B cell (primary cell): ENCODE data around the gene CFAP77. TPM values are rescaled to one million over a fixed set of nuclear protein-coding genes. Genes with fewer than 3 reads are reported as not detected.

Experiments used
- ATAC-seq: fragments of 200-7000 bp; cut with Tn5 transposase; one replicate; pipeline ENCODE4 v1.10.0; 2021; ENCODE audit warnings: low read depth, mild to moderate bottlenecking, moderate number of reproducible peaks, moderate library complexity
- CTCF ChIA-PET: fragments of 350-600 bp; sonication (Branson Sonifier 250); formaldehyde crosslinking; loops from one replicate; lab custom pipeline; 2021; ENCODE audit warnings: antibody characterized with exemption, inconsistent platforms; lab: Charles Lee
- POLR2A ChIA-PET: fragments of 350-600 bp; sonication (Branson Sonifier 250); formaldehyde crosslinking; loops from one replicate; lab custom pipeline; 2021; ENCODE audit warnings: antibody characterized with exemption; lab: Charles Lee
- DNase-seq: peaks from one replicate; pipeline ENCODE4 v3.0.0; 2013
- H2AFZ ChIP-seq: 2 replicates; pipeline ENCODE4 v1.6.1; 2012; ENCODE audit warnings: mild to moderate bottlenecking, low read depth, low read length; ENCODE audit not compliant: insufficient read depth, poor library complexity, severe bottlenecking
- H3K27ac ChIP-seq, 2 donors: 1 replicate in 1 of 2; 2 replicates in 1 of 2; pipeline ENCODE4 v1.5.1; 2012 to 2013; ENCODE audit warnings: low read length in 2 of 2, mild to moderate bottlenecking in 2 of 2, moderate library complexity in 1 of 2
- H3K27me3 ChIP-seq, 4 experiments: fragments of 200-600 bp in 1 of 4; sonication (generic) in 1 of 4; replicated peaks in 1 of 4; 1 replicate in 2 of 4; 2 replicates in 2 of 4; pipeline versions ENCODE4 v1.6.1 to v1.7.0; 2013 to 2016; ENCODE audit warnings: low read length in 3 of 4, mild to moderate bottlenecking in 2 of 4, mixed read lengths in 1 of 4, moderate library complexity in 1 of 4; ENCODE audit not compliant: insufficient read depth in 4 of 4, control insufficient read depth in 3 of 4; ENCODE audit errors: control extremely low read depth in 1 of 4
- H3K36me3 ChIP-seq, 2 experiments: replicated peaks in 1 of 2; 1 replicate in 1 of 2; 2 replicates in 1 of 2; pipeline versions ENCODE4 v1.6.1 to v1.7.1; 2013; ENCODE audit warnings: low read length in 1 of 2; ENCODE audit not compliant: insufficient read depth in 2 of 2, control insufficient read depth in 1 of 2; ENCODE audit errors: control extremely low read depth in 1 of 2, extremely low read depth in 1 of 2
- H3K4me1 ChIP-seq, 2 donors: fragments of 200-600 bp in 1 of 2; sonication (generic) in 1 of 2; 1 replicate in 1 of 2; 2 replicates in 1 of 2; pipeline versions ENCODE4 v1.5.1 to v1.6.1; 2013 to 2017; ENCODE audit warnings: low read length in 2 of 2; ENCODE audit not compliant: control insufficient read depth in 2 of 2, insufficient read depth in 2 of 2
- H3K4me2 ChIP-seq: replicated peaks from 2 replicates; pipeline ENCODE3; 2012; ENCODE audit warnings: mild to moderate bottlenecking, low read depth, low read length; ENCODE audit not compliant: poor library complexity, severe bottlenecking
- H3K4me3 ChIP-seq, 5 experiments: fragments of 200-600 bp in 1 of 5; sonication (generic) in 1 of 5; 1 replicate in 3 of 5; 2 replicates in 2 of 5; pipeline versions ENCODE4 v1.5.1 to v1.7.0; 2011 to 2016; ENCODE audit warnings: low read length in 4 of 5, mild to moderate bottlenecking in 4 of 5, low read depth in 2 of 5, control low read depth in 1 of 5, moderate library complexity in 1 of 5; ENCODE audit not compliant: insufficient read depth in 1 of 5; ENCODE audit errors: control extremely low read depth in 1 of 5, extremely low read depth in 1 of 5
- H3K79me2 ChIP-seq: fragments of 200-600 bp; sonication (generic); one replicate; pipeline ENCODE4 v1.6.0; 2016; ENCODE audit warnings: low read length; ENCODE audit not compliant: control insufficient read depth, insufficient read depth
- H3K9ac ChIP-seq: fragments of 200-600 bp; sonication (generic); 2 replicates; pipeline ENCODE4 v1.6.1; 2017; ENCODE audit warnings: mild to moderate bottlenecking, low read length, moderate library complexity
- H3K9me3 ChIP-seq, 3 donors: one replicate each; pipeline versions ENCODE4 v1.6.1 to v1.7.1; 2013; ENCODE audit warnings: low read length in 2 of 3; ENCODE audit not compliant: control insufficient read depth in 2 of 3, insufficient read depth in 1 of 3; ENCODE audit errors: control extremely low read depth in 1 of 3
- H4K20me1 ChIP-seq: 2 replicates; pipeline ENCODE4 v1.6.0; 2012; ENCODE audit warnings: mild to moderate bottlenecking, low read length; ENCODE audit not compliant: insufficient read depth, control insufficient read depth, poor library complexity, severe bottlenecking
- H3K27ac Mint-ChIP-seq: one replicate; pipeline ENCODE4 v1.8.0; 2021; ENCODE audit warnings: mixed read lengths
- H3K27me3 Mint-ChIP-seq: one replicate; pipeline ENCODE4 v1.8.0; 2021; ENCODE audit warnings: mixed read lengths
- H3K4me1 Mint-ChIP-seq: one replicate; pipeline ENCODE4 v1.8.0; 2021; ENCODE audit warnings: mixed read lengths
- H3K4me3 Mint-ChIP-seq: one replicate; pipeline ENCODE4 v1.8.0; 2021; ENCODE audit warnings: mixed read lengths
- H3K9me3 Mint-ChIP-seq: one replicate; pipeline ENCODE4 v1.8.0; 2022; ENCODE audit warnings: mixed read lengths; ENCODE audit not compliant: insufficient read depth
- CTCF ChIP-seq: fragments of 200-600 bp; IDR thresholded peaks from one replicate; pipeline ENCODE4 v1.8.0; 2022; ENCODE audit warnings: antibody characterized with exemption, mild to moderate bottlenecking
- EZH2 ChIP-seq: IDR thresholded peaks from 2 replicates; pipeline ENCODE4 v1.6.1; 2012; ENCODE audit warnings: borderline replicate concordance, low read depth, mild to moderate bottlenecking, moderate library complexity, low read length; ENCODE audit not compliant: insufficient read depth, poor library complexity, severe bottlenecking
- WGBS: methylation state at CpG from one replicate; pipeline ENCODE4 v1.1.5; 2013; ENCODE audit warnings: missing lambda C conversion rate; ENCODE audit not compliant: insufficient coverage; 5-methylcytosine and 5-hydroxymethylcytosine counted together
- intact Hi-C: fragments of 100-400 bp; cut with micrococcal nuclease; formaldehyde crosslinking; loops from one replicate; pipeline ENCODE4 v1.10.0; 2022
- polyA plus RNA-seq: library from polyadenylated mRNA; depleted of rRNA; stranded (reverse); fragments of >200 nt; gene quantifications from 2 replicates; pipeline ENCODE4 v1.2.3, GENCODE V29; 2012
- total RNA-seq, 2 donors: library from RNA; stranded (reverse); fragments of 120-200 nt in 1 of 2; gene quantifications; 1 replicate in 1 of 2; 2 replicates in 1 of 2; pipeline versions ENCODE4 v1.2.3 to v1.2.4, GENCODE V29; 2013 to 2022

The CFAP77 gene
- total and polyA plus RNA-seq, 2 donors (not counting 1 experiment from before 2014, with no cell fraction given): not detected

GRCh38 chr9:132404228-132404881 lies 5.7 kb upstream of the CFAP77 start:
- ChIA-PET POLR2A (no interaction called here), CTCF (interaction anchor here (0.7 to 1.3 kb wide), 3 partner anchors 13 to 49 kb away, joined by 3 read pairs; partner anchors contain the start of gene SETX)
- 3% methylated on average over 5 of the region's 9 CpGs for WGBS
- no peak overlapping the region for H2AFZ ChIP-seq
- H3K9me3 ChIP-seq: no peaks in the 10 kb centered on the region
- no peaks in the 10 kb centered on the region for H3K9me3 Mint-ChIP-seq
- no peak overlapping the region for H3K9ac ChIP-seq
- H3K4me3 ChIP-seq: no peak overlapping the region
- TF ChIP-seq CTCF: no peak
- TF ChIP-seq EZH2: no peak
- H3K4me2 ChIP-seq: peak overlapping the region; percentile 39
- peaks cover 24 to 29% of the 10 kb centered on the region in 2 donors for H3K4me1 ChIP-seq
- DNase-seq: peak; percentile 8
- no peaks in the 10 kb centered on the region for H3K27me3 ChIP-seq
- H3K4me1 Mint-ChIP-seq: peaks cover 32% of the 10 kb centered on the region
- H3K79me2 ChIP-seq: peaks cover 81% of the 10 kb centered on the region
- intact Hi-C loops: no loop called here
- H3K27ac Mint-ChIP-seq: peak overlapping the region; percentile 16
- peaks cover 4% of the 10 kb centered on the region for H4K20me1 ChIP-seq
- no peaks in the 10 kb centered on the region for H3K27me3 Mint-ChIP-seq
- ATAC-seq: no peak
- peak overlapping the region; percentile 44 for H3K4me3 Mint-ChIP-seq
- H3K36me3 ChIP-seq: peaks cover 11 to 28% of the 10 kb centered on the region in 2 experiments
- H3K27ac ChIP-seq: peak overlapping the region in 1 of 2 donors; percentile 62
